OCI-M2 (cell line): ENCODE data around the gene TRAPPC12.
"Not testable (repeated sequence)": the region's sequence is repeated elsewhere in the genome, so short reads cannot be mapped to it uniquely, and the experiment has no call there.

Source experiments
- DNase-seq: peaks from one replicate; lab custom pipeline; 2025; ENCODE audit not compliant: unreplicated experiment; lab: John Stamatoyannopoulos, UW

TRAPPC12 gene

DNA sequence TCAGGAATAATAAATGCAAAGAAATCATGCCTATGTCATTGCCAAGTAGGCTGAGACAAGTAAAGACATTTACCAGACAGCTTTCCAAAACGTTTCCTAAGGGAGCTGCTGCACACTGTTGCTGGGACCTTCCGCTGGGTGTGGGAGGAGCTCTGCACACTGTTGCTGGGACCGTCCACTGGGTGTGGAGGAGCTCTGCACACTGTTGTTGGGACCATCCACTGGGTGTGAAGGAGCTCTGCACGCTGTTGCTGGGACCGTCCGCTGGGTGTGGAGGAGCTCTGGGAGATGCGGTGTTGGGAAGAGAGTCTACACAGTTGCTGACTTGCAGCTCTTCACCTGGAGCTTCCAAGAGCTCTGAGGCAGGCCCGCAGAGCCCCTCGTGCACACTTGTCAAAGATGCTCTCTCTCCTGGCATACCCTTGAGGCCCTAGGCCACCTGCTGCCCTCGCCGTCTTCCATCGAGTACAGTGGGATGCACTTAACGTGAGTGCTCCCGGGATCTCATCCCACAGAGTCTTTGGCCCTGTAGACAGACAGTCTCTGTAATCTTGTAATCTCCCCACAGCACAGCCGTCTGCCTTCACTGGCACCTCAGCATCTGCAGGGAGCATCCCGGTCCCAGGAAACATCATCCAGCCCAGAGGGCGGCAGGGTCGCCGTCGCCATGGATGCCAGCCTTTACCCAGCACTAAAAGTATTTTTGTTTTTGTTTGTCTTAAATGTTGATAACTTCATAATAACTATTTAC, 51.4 kb downstream of the TRAPPC12 start:
- DNase-seq: no peak

DNA sequence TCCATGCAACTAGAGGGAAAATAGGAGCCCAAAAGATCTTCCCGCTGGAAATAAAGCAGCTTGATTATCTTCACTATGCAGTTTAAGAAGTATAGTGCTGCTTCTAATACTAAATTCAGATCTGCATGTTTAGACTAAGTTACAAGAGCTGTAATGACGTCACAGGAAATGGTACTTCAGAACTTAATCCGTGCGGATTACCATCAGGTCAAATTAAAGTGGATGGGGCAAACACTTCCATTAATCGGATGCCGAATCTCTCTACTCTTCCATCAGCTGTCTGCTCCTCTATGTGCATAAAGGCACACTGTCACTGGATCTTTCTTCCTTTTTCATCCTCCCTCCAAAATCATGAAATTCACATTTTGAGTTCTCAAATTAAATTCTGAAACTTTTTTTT, 52.6 kb downstream of the TRAPPC12 start:
- DNase-seq: no peak

DNA sequence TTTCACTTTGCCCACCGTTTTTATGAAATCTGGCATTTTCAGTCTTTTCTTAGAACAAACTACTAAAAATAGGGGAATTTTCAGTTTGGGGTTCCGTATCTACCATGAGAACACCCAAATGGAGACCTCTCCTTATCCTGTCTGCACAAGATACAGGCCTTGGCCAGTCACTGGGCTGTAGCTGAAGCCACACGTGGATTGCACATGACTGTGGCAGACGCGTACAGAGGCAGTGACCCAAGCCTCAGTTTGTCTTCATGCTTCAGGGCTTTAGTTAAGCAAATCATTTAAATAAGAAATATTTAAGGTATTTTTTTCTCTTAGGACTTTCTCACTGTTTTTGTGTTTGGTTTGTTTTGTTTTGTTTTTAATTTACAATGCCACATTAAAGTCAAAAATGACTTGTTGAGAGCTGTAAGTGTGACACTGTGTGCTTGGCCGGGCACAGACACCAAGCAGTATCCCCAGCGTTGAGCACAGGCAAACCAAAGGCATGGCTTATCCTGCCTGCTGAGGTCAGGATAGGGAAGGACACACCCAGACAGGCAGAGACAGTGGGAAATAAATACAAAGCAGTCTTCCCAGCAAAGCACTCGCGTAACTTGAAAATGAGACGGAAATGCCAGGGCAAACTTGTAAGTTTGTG, 53.3 kb downstream of the TRAPPC12 start:
- no peak for DNase-seq

DNA sequence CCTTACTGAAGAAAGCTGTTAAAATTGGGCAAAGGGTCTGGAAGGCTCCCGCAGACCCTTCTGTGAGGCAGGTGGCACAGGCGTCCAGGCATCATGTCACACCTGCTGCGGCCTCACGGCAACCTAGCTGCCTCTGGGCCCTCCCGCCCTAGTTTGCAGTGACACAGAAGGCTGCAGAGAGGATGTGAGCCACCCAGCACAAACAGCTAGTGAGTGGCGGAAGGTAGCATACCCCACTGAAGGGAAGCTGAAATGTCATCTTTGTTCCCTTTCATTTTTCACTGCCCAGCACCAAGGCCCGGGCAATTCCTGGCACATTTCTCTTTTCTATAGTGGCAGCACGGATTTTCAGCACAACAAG, 53.8 kb downstream of the TRAPPC12 start:
- DNase-seq: no peak

DNA sequence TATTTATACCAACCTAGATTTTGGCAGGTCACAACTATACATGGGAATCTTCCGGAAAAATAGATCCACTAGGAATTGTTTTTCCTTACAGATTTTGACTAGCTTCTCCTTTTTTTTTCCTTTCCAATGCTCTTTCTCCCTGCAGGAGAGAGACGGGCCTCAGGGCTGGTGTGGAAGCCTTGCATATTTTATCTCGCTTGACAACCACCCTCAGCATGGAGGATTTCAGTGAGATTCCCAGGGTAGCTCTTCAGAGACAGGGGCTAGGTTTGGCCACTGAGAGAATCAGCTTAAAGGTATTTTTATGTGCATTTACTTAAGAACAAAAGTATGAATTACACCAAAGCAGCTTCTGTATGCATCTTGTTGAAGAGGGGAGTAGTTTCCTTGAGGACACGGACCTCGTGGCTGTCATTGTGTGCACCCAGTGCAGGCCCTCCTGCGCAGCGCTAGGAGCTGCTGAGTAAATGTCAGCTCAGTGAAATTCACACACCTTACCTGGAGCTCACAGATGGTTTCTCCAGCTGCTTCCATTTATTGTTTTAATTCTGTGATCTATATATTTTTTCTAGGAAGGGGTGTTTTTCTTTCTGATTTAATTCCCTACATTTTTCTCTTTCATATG, 54.4 kb downstream of the TRAPPC12 start:
- no peak for DNase-seq

DNA sequence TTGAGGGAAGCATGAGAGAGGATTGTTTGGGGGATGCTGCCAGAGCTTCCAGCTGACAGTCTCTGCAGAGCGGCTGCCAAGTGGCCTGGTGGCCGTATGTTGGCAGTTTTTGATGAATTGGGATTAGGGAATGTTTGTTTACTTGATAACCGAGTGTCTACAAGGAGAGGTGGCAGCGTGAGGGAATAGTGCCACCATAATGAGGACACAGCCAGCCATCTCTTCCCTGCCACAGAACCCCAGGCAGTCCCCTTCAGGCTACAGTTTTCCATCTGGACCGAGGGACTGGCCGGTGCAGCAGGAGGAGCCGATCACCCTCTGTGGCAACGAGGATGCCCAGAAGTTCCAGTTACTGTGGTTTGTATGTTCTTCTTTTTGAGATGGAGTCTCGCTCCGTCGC, 55.2 kb downstream of the TRAPPC12 start:
- DNase-seq: no peak

DNA sequence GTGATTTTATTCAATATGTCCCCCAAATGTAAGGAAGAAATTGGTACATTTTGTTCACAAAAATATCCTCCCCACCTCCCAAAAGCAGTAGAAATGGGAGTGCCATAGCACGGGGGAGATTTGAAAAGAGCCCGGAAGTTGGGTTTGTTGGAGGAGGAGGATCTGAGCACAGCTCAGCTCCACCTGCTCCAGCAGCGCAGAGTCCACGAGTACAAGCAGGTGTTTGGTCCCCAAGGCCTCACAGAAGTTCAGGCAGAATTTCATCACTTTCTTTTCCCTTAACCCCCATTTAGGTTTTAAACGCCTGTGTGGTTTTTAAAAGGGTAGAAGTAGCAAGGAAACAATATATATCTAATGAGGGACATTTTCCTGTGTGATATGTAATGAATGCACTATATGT, 56.0 kb downstream of the TRAPPC12 start:
- no peak for DNase-seq

DNA sequence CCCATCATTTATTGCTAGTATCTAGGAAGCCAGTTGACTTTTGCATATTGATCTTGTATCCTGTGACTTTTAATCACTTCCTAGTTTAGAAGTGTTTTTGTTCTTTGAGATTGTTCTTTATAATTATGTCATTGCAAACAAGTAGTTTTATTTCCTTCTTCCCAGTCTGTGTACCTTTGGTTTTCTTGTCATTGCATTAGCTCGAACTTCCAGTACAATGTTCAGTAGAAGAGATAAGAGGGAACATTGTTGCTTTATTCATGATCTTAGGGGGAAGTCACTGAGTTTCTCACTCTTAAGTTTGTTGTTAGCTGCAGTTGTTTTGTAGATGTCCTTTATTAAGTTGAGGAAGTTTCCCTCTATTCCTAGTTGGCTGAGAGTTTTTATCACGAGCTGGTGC, 61.0 kb downstream of the TRAPPC12 start:
- no peak for DNase-seq

DNA sequence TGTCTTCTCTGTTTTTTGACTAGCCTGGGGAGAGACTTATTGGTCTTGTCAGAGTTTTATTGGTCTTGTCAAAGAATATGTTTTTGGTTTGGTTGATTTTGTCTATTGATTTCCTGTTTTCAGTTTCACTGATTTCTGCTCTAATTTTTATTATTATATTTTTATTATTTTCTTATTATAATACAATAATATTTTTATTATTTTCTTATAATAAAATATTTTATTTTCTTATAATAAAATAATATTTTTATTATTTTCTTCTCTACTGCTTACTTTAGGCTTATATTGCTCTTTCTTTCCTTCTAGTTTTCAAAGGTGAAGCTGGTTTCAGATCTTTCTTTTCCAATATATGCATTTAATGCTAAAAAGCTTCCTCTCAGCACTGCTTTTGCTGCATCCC, 62.0 kb downstream of the TRAPPC12 start:
- DNase-seq: no peak

DNA sequence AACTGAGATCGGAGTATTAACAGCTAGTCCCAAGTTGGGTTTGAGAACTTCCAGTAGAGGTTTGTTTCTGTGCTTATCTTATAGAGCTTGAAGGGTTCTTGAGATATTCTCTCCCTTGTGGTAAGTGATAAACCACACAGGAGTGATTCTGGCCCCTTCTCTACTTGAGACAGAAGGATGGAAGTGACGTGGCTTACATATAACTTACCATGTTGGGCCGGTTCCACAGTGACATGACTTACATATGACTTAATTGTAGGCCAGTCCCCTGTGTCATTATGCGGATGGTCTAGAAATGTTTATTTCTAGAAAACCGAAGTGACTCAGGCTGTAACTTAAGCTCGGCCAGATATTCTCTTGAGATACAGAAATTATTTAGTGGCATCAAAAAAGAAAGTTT, 62.7 kb downstream of the TRAPPC12 start:
- DNase-seq: no peak

DNA sequence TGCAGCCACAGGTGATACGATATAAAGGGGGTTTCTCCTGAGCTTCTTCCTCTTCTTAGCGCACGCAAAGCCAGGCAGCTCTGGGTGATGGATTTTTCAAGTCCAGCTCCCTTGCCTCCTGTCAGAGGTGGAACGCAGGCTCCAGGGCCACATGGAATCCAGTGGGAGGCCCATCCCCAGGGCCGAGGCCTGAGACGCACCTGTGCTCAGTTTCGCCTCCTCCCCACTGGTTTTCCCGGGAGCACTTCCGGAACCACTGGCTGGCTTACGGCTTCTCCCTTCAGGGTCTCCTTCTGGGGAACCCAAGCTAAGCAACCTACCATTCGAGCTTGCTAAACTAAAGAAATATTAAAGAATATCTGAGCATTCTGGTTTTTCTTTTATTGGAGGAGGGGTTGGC, 63.6 kb downstream of the TRAPPC12 start:
- no peak for DNase-seq

DNA sequence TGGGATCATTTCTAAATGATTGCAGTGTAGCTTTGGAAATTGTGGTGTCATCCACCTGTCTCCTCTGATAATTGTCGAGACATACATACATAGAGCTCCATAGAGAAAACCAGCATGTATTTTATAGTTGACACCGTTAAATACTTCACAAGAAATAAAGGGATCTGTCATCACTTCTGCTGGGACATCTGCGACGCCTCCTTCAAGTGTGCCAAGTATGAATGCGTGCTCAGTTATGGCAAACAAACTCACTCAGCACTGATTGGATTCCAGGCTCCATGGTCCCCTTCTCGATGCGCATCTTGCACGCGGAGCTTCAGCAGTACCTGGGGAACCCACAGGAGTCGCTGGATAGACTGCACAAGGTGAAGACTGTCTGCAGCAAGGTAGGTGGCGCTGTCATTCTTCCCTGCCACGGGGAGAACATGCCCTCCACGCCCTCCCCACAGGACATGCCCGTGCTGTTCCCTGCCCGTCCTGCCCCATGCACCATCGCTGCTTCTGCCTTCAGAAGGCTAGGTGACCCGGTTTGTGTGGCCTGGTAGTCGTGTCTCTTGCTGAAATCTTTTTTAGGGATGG, 64.1 kb downstream of the TRAPPC12 start:
- no peak for DNase-seq

DNA sequence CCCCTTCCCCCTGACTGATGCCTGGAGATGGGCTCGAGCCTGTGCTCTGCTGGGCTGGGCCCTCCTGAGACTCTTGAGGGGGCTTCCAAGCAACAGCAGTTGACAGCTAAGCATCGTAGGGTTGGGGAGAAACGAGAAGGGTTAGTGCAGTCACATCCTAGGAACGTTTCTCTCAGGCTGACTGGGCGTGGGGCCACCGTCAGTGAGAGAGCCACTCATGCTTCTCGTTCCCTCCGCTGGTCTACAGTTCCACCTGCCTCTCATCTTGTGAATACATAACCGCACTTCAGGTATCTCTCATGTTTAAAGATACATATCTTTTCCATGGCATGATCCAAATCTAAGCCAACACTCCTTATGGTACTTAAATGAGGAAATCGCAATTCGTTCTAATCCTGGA, 66.4 kb downstream of the TRAPPC12 start:
- DNase-seq: no peak

DNA sequence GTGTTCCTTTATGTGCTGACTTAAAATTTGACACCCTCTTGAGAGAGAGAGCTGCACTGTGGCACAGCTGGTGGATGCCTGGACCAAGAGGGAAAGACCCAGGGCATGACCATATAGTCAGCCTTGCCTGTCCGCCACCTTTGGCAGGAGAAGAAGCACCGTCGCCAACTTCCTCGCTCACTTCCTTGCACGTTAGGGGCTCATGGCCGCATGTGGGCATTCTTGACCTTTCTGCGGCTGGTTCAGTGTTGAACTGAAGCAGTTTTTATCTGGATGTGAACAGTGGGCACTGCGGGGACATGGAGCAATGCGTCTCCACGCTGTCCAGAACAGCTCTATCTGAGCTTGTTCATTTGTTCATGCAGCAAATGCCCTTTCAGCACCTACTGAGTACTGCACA, 66.9 kb downstream of the TRAPPC12 start:
- no peak for DNase-seq

DNA sequence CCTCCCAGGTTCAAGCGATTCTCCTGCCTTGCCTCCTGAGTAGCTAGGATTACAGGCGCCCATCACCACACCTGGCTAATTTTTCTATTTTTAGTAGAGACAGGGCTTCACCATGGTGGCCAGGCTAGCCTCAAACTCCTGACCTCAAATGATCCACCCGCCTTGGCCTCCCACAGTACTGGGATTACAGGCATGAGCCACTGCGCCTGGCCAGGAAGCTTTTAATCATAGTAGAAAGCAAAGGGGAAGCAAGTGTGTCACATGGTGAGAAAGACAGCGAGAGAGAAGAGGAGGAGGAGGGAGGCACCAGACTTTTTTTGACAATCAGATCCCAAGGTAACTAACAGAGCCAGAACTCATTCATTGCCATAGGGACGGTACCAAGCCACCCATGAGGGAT, 67.7 kb downstream of the TRAPPC12 start:
- DNase-seq: not testable (repeated sequence)

DNA sequence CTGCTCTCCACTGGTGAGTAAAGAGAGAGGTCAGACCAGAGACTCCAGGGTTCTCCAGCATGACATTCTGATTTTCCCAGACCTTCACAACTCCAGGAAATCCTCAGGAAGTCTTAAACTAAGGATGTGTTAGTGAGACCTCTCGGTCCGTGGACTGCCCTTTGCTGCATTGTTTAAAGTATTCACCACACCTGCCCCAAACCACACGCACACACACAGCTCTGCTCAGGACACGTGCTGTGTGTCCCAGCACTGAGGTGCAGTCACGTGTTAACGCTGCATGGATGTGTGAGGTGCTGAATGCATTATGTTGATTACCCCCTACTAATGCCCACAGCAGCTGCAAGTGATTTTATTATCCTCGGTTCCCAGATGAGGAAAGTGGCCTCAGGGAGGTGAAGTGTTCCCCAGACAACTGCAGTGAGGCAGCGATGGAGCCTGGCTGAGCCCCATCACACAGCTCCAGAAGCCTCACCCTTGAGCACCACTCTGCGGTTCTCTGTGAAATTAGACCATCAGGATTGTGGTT, 68.4 kb downstream of the TRAPPC12 start:
- no peak for DNase-seq

DNA sequence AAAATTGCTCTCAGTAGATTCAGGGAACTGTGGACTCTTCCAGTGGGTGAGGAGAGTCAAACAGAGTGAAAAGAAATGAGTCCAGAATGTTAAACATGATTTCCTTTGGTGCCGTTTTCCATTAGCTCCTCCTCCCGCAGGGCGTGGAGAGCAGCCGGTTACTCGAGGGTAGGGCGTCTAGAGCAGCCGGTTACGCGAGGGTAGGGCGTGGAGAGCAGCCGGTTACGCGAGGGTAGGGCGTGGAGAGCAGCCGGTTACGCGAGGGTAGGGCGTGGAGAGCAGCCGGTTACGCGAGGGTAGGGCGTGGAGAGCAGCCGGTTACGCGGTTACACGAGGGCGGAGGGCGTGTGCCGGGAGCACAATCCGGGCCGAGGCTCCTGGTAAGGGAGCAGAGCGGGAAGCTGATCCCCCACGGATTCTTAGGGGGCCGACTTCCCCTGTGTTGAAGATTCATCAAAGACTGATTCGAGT, 69.0 kb downstream of the TRAPPC12 start:
- DNase-seq: not testable (repeated sequence)

DNA sequence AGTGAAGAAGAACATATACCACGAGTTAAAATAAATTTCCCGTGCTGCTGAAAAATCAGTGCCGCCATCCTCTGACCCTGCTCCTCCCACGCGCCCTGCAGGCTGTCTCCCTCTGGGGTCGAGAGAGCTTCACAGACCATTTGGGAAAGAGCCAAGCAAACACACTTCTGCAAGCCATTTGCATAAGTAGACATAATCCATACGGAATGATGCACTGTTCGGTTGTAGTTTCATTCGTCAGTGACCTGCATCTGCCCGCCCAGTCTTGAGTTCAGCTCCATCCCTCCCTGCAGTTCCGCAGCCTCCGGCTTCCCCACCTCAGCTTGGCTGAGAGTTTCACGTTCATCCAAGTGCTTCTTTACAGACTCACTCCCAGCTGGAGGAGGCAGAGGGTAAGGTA, 69.6 kb downstream of the TRAPPC12 start:
- no peak for DNase-seq

DNA sequence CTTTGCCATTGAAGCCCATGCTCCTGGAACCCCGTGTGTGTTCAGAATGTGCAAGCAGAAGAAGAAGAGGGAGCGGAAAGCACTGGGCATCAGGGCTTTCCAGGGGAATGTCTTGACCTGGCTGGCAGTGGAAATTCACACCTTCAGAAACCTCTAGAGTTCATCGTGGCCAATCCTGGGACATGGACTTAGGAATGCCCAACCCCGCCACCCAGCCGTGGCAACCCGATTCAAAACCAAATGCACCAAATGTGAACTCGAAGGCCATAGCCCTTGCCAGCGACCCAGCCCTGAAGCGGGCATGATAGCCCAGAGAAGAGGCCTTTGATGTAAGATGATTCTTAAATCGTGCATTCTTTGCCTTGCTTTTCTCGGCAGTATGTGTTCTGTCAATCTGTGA, 70.4 kb downstream of the TRAPPC12 start:
- DNase-seq: no peak

DNA sequence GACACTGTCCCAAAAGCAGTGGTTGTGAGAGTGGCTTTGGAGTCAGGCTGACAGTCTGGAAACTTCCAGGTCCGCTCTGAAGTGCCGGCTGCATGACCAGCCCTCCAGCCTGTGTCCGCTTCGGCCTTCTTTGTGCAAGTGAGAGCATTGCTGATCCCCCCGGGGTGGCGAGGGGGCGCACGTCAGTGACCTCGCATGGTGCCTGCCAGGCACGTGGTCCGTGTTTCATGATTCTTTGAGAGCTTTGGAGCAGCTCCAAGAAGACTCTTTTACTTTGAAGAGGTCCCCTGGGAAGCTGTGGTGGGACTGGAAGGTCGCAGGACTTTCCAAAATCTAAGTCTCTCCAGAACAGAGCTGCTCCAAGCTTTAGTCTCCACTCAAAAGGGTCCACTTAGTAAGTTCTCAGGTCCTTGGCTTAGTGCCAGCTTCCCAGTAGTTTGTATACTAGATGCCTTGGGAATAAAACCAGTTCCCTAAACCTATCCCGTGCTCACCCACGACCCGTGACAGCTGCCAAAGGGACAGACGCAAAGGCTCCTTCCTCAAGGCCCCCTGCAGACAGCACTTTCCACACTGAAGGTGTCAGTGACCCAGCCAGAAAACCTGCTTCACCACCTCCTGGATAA, 71.0 kb downstream of the TRAPPC12 start:
- DNase-seq: no peak

DNA sequence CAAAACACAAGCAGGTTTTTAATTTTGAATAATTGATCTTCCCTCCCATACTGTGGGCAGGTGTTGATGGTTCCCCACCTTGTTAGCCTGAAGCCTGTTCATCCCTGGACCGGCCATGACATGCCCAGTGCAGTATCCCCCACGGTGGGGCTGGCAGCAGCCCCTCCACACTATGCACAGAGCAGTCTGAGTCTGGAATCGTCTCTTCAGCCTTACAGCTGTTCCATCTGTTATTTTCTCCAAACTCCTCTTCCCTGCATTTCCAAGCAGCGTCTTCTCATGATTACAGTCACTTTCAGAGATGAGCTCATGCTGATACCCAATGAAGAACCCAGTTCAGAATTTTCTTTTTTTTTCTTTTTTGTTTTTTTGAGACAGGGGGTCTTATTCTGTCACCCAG, 71.7 kb downstream of the TRAPPC12 start:
- DNase-seq: no peak
